Ecto neural progenitor cell (in vitro differentiated cells): ENCODE data around the gene FLRT1.

Experiments
- DNase-seq: peaks from one replicate; pipeline ENCODE4 v3.0.0-alpha.2; 2018; ENCODE audit warnings: low spot score

FLRT1 gene

DNA sequence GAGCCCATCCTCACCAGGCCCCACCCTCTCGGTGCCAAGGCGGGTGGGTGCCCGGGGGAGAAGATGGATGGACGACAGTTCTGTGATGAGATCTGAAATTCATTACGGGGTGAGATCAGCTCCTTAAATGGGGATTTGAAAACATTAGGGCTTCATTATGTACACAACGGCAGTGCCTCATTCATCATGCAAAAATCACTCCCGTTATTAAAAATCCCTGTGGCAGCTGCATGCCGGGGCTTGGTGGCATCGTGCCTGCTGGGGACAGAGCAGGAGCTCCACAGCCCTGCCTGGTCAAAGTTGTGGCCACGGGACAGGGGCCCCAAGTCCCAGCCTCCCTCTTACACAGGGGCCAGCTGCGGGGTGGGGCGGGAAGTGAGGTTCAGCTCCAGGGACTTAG, 29.3 kb upstream of the FLRT1 start:
- no peak for DNase-seq

DNA sequence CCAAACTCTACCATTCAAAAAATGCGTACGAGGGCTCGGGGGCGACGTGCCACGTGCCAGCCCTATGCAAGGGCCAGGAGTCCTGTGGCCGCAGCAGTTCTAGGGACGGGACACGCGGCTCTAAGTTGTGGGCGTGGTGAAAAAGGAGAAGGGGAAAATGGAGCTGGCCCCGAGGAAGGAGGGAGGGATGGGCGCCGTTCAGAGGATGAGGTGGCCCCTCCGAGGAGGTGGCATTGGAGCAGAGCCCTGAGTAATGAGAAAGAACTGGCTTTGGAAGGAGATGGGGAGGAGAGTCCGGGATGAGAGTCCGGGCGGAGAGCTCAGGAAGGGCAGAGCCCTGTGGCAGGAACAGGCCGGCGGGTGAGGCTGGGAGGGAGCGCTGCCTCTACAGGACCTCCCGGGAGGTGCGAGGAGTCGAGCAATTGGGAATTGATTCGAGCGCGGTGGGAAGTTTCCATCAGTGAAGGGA, 28.5 kb upstream of the FLRT1 start:
- no peak for DNase-seq

GRCh38 chr11:64007629-64008282, 28.0 kb upstream of the FLRT1 start:
- peak; percentile 82 for DNase-seq

DNA sequence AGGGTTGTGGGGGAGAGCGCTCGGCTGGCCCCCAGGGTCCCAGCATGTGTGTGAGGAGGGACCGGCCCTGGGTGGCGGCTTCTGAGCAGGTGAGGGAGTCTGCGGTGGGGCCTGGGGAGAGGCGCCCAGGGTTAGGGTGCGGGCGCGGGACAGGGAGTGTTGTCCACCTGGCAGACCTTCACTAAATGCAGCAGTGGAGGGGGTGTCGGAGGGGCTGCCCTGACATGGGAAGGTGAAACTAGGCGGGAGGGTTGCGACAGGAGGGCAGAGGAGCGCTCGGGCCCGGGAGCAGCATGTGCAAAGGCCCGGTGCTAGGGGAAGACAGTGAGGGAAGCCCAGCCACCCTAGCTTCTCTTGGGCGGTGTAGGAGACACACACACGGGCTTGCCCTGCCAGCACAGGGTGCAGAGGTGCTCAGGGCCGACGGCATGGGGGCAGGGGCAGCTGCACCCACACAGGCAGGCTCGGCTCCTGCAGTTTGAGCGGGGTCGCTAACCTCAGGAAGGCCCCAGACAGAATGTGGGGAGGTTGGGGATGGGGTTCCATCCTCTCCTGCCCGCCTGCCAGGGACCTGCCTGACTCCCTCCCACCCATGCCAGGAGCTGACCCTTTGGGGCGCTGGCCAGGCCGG, 27.3 kb upstream of the FLRT1 start:
- no peak for DNase-seq

- DNase-seq, result no peak
Observed at GRCh38 chr11:64008914-64009633, 26.7 kb upstream of the FLRT1 start.

- no peak for DNase-seq
Observed at GRCh38 chr11:64009710-64010109, 26.0 kb upstream of the FLRT1 start.

GRCh38 chr11:64010783-64011182, 24.9 kb upstream of the FLRT1 start:
- no peak for DNase-seq

- no peak for DNase-seq
Observed at GRCh38 chr11:64011371-64011770, 24.4 kb upstream of the FLRT1 start.

GRCh38 chr11:64013141-64013896, 22.4 kb upstream of the FLRT1 start:
- no peak for DNase-seq

DNA sequence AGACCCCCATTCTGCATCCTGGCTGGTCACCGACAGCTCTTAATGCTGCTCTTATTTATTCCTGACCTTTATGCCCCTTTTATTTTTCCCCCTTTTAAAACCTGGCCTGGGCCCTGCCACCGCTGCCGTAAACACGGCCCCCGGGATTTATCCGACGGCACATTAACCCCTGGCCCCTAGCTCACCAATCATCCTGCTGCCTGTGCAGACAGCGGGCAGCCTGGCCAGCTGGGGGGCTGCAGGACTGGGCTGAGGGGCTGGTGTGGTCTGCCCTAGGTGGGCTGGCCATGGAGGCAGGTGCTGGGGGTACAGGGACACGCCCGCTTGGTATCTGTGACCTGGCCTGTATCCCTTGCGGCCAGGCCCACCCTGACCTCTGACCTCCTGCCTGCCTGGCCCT, 21.4 kb upstream of the FLRT1 start:
- DNase-seq, result no peak

- DNase-seq, result no peak
Observed at GRCh38 chr11:64015510-64015909, 20.2 kb upstream of the FLRT1 start.

GRCh38 chr11:64015935-64016845, 19.5 kb upstream of the FLRT1 start:
- DNase-seq, result no peak

DNA sequence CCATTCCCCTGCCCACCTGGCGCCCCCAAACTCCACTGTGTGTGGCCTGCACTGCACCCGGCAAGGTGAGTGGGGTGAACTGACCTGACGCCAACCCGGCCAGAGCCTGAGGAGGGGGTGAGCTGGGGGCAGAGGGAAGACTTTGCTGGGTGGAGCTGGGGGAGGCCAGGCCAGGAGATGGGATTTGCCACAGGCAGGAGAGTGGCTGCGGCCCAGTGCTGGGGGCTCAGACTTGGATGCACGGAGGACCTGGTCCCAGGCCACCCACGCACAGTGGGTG, 17.8 kb upstream of the FLRT1 start:
- no peak for DNase-seq

DNA sequence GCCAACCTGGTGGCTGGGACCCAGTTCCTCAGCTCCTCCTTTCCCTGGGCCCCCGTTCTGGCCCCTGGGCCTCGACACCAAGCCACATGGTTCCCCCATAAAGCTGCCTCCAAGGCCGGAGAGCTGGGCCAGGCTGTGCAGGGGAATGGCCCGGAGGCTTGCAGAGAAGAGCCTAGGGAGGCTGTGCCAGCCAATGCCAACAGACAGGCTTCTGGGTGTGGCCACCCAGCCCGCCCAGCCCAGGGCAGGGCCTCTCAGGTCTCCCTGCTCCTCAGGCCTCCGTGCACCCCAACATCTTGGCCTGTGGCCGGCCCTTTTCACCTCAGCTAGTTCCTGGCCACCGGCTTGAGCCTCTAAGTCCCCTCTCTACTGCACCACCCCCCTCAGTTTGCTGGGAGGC, 17.4 kb upstream of the FLRT1 start:
- no peak for DNase-seq

GRCh38 chr11:64019106-64020037, 16.4 kb upstream of the FLRT1 start:
- DNase-seq, result no peak

GRCh38 chr11:64020976-64021756, 14.6 kb upstream of the FLRT1 start:
- DNase-seq, result no peak

DNA sequence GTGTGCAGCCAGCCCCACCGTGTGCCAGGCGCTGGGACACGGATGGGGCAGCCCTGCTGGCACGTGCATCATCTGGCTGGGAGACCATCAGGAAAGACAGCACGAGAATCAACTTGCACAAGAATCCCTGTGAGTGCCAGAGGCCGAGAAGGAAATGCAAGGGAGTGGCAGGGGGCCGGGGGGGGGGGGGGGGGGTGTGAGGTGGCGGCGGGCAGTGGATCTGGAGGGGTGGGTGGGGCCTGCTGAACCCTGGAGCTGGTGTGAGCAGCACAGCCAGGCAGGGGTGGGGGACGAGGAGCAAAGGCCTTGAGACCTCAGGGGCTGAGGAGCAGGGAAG, 14.0 kb upstream of the FLRT1 start:
- no peak for DNase-seq

- DNase-seq, result no peak
Observed at GRCh38 chr11:64022125-64022784, 13.5 kb upstream of the FLRT1 start.
